GM12878 (cell line): Measurements from ENCODE around the gene PSMA7. TPM values are rescaled to one million over a fixed set of nuclear protein-coding genes. Genes with fewer than 3 reads are reported as not detected.

Experiments
- ATAC-seq: fragments of 200-7000 bp; cut with Tn5 transposase; 3 replicates; pipeline ENCODE4 v1.9.1; 2020; ENCODE audit warnings: mild to moderate bottlenecking, moderate library complexity
- BruUV-seq: library from RNA; stranded (reverse); fragments of 400-500 nt; replicated peaks from 2 replicates; lab custom pipeline; 2021; lab: Mats Ljungman, UMichigan
- CTCF ChIA-PET: fragments of 300-600 bp; sonication (Branson Sonifier 250); formaldehyde crosslinking; extraction: SDS; loops from one replicate; lab custom pipeline; 2021; ENCODE audit warnings: inconsistent platforms; lab: Yijun Ruan, JAX
- POLR2A ChIA-PET: fragments of 350-600 bp; formaldehyde crosslinking; extraction: SDS; loops from one replicate; lab custom pipeline; 2021; ENCODE audit warnings: inconsistent platforms; lab: Charles Lee
- RAD21 ChIA-PET: fragments of 300-600 bp; sonication (Branson Sonifier 250); formaldehyde crosslinking; loops from one replicate; lab custom pipeline; 2023; ENCODE audit warnings: antibody characterized with exemption; ENCODE audit not compliant: unreplicated experiment; lab: Charles Lee
- SMC1A ChIA-PET: fragments of 300-600 bp; sonication (Branson Sonifier 250); formaldehyde crosslinking; loops from one replicate; lab custom pipeline; 2023; ENCODE audit not compliant: unreplicated experiment, uncharacterized antibody; lab: Charles Lee
- DNase-seq: peaks from one replicate; pipeline ENCODE4 v3.0.0-alpha.2; 2011; ENCODE audit warnings: low read depth, low spot score
- FAIRE-seq: peaks from 3 replicates; lab custom pipeline; 2011; peaks lifted over from hg19 to GRCh38; lab: Jason Lieb, UNC
- H2AFZ ChIP-seq: 2 replicates; pipeline ENCODE4 v1.6.0; 2011; ENCODE audit warnings: low read depth, low read length, control low read depth; ENCODE audit not compliant: control insufficient read depth
- H3K27ac ChIP-seq: 2 replicates; pipeline ENCODE4 v1.5.1; 2011; ENCODE audit warnings: control low read depth; ENCODE audit not compliant: control insufficient read depth, insufficient read depth
- H3K27me3 ChIP-seq, 2 experiments: replicated peaks in 1 of 2; 2 replicates each; pipeline versions ENCODE4 v1.6.0 to v1.6.1; 2011; ENCODE audit warnings: low read length in 1 of 2; ENCODE audit not compliant: control insufficient read depth in 2 of 2, insufficient read depth in 2 of 2
- H3K36me3 ChIP-seq, 2 experiments: 2 replicates each; pipeline ENCODE4 v1.5.1; 2011; ENCODE audit warnings: low read length in 1 of 2; ENCODE audit not compliant: control insufficient read depth in 2 of 2, insufficient read depth in 2 of 2
- H3K4me1 ChIP-seq: 2 replicates; pipeline ENCODE4 v1.6.1; 2011; ENCODE audit warnings: mild to moderate bottlenecking, low read length, moderate library complexity, mixed read lengths; ENCODE audit not compliant: control insufficient read depth, insufficient read depth
- H3K4me2 ChIP-seq: 2 replicates; pipeline ENCODE4 v1.6.0; 2011; ENCODE audit warnings: control low read depth; ENCODE audit not compliant: control insufficient read depth, insufficient read depth
- H3K4me3 ChIP-seq: fragments of 200-600 bp; sonication (generic); 2 replicates; pipeline ENCODE4 v1.5.1; 2016
- H3K79me2 ChIP-seq: 2 replicates; pipeline ENCODE4 v1.6.0; 2011; ENCODE audit warnings: low read length; ENCODE audit not compliant: control insufficient read depth, insufficient read depth
- H3K9ac ChIP-seq: 2 replicates; pipeline ENCODE4 v1.8.0; 2011; ENCODE audit warnings: low read length, control low read depth, mixed read lengths; ENCODE audit not compliant: control insufficient read depth, insufficient read depth
- H3K9me3 ChIP-seq: replicated peaks from 3 replicates; pipeline ENCODE4 v1.5.1; 2011; ENCODE audit warnings: mild to moderate bottlenecking, low read length; ENCODE audit not compliant: control insufficient read depth, insufficient read depth
- H4K20me1 ChIP-seq: 2 replicates; pipeline ENCODE4 v1.6.0; 2011; ENCODE audit not compliant: control insufficient read depth, insufficient read depth
- BCLAF1 ChIP-seq: fragments of 450-650 bp; IDR thresholded peaks from 2 replicates; pipeline ENCODE4 v1.6.1; 2017; ENCODE audit warnings: antibody characterized with exemption, mild to moderate bottlenecking, moderate library complexity
- CEBPZ ChIP-seq: fragments of 150-350 bp; IDR thresholded peaks from 2 replicates; pipeline ENCODE4 v1.6.1; 2016; ENCODE audit warnings: low read depth, low read length
- GATAD2B ChIP-seq: fragments of 450-650 bp; conservative IDR thresholded peaks from 2 replicates; pipeline ENCODE4 v1.6.1; 2017; ENCODE audit warnings: low read depth, mild to moderate bottlenecking, moderate library complexity
- HDAC6 ChIP-seq: fragments of 200-600 bp; sonication (generic); IDR thresholded peaks from one replicate; pipeline ENCODE4 v1.8.0; 2017; ENCODE audit warnings: antibody characterized with exemption; ENCODE audit not compliant: unreplicated experiment
- HDGF ChIP-seq: fragments of 450-650 bp; IDR thresholded peaks from 2 replicates; pipeline ENCODE4 v1.6.1; 2016; ENCODE audit warnings: antibody characterized with exemption
- JUND ChIP-seq: IDR thresholded peaks from 2 replicates; pipeline ENCODE4 v1.6.1; 2012; ENCODE audit warnings: low read depth, mild to moderate bottlenecking, low read length, improper control_type of control experiment, moderate library complexity
- LARP7 ChIP-seq: fragments of 450-650 bp; IDR thresholded peaks from 2 replicates; pipeline ENCODE4 v1.6.1; 2017; ENCODE audit warnings: mild to moderate bottlenecking
- SP1 ChIP-seq: IDR thresholded peaks from one replicate; pipeline ENCODE4 v1.6.1; 2011; ENCODE audit warnings: low read depth, low read length
- SPI1 ChIP-seq: IDR thresholded peaks from 2 replicates; pipeline ENCODE4 v1.6.1; 2011; ENCODE audit warnings: low read depth, mild to moderate bottlenecking, low read length, moderate library complexity, borderline replicate concordance; ENCODE audit not compliant: insufficient read depth
- STAT3 ChIP-seq: IDR thresholded peaks from 2 replicates; pipeline ENCODE4 v1.6.1; 2011; ENCODE audit warnings: low read depth, low read length, improper control_type of control experiment
- TAF1 ChIP-seq: IDR thresholded peaks from 2 replicates; pipeline ENCODE4 v1.6.1; 2011; ENCODE audit warnings: mild to moderate bottlenecking, low read depth, low read length, borderline replicate concordance
- TBL1XR1 ChIP-seq: IDR thresholded peaks from 2 replicates; pipeline ENCODE4 v1.6.1; 2012; ENCODE audit warnings: low read depth, low read length, improper control_type of control experiment
- YBX1 ChIP-seq: fragments of 450-650 bp; IDR thresholded peaks from 2 replicates; pipeline ENCODE4 v1.6.1; 2016; ENCODE audit warnings: antibody characterized with exemption
- YY1 ChIP-seq: IDR thresholded peaks from 2 replicates; pipeline ENCODE4 v1.6.1; 2011; ENCODE audit warnings: low read depth, mild to moderate bottlenecking, low read length
- WGBS: methylation state at CpG from one replicate; pipeline ENCODE4 v1.1.6; 2016; ENCODE audit warnings: low lambda C conversion rate; ENCODE audit not compliant: insufficient replicate concordance, insufficient coverage; ENCODE audit errors: missing lambda C conversion rate; 5-methylcytosine and 5-hydroxymethylcytosine counted together
- in situ Hi-C: fragments of 300-500 bp; cut with MboI; formaldehyde crosslinking; loops from 9 replicates; pipeline ENCODE4 v1.14.3; 2018; ENCODE audit warnings: mixed read lengths
- intact Hi-C: fragments of 100-400 bp; cut with micrococcal nuclease; formaldehyde crosslinking; loops from one replicate; pipeline ENCODE4 v1.14.2; 2022; ENCODE audit not compliant: unreplicated experiment
- polyA plus RNA-seq, 11 experiments: library from polyadenylated mRNA; depleted of rRNA in 4 of 11; unstranded in 6 of 11; stranded (reverse) in 5 of 11; fragments of >200 nt; fragmentation: Nextera tagmentation in 4 of 11; fragmentation: Illumina TruSeq in 1 of 11; extraction: Ambion mirVana in 4 of 11; extraction: Trizol in 1 of 11; gene quantifications; 1 replicate in 1 of 11; 2 replicates in 10 of 11; pipeline versions ENCODE4 v1.2.1 to v1.2.3, GENCODE V29; 2011 to 2016; ENCODE audit warnings: inconsistent platforms in 2 of 11, missing spikeins in 2 of 11, low read depth in 1 of 11
- total RNA-seq, 4 experiments: library from RNA; depleted of rRNA in 3 of 4; stranded (reverse); fragments of >200 nt in 3 of 4; fragmentation: Illumina TruSeq in 1 of 4; extraction: Trizol in 1 of 4; gene quantifications; 2 replicates each; pipeline versions ENCODE4 v1.2.1 to v1.2.3, GENCODE V29; 2013 to 2021

Gene PSMA7
- total and polyA plus RNA-seq, 10 of the 15 experiments (the other 5 are each of a cell fraction or from before 2014, with no cell fraction given) = 216 to 857 (median 368) TPM

- peak; percentile 95 for TF ChIP-seq HDAC6
- TF ChIP-seq HDGF = 0 out of 2 replicates have a peak, but pooled peaks have one; percentile 35
These were observed 997 bp upstream of the PSMA7 start (continued) for GRCh38 chr20:62143957-62144825.

GRCh38 chr20:62142252-62143080, 728 bp downstream of the PSMA7 start:
- ChIA-PET RAD21 (interaction anchor here (1.9 kb wide), 1 partner anchor 131 kb away, joined by 16 read pairs; no protein-coding TSS in a partner anchor), SMC1A (interaction anchor here (0.5 to 2.0 kb wide), 4 partner anchors 18 to 1488 kb away, joined by 4 to 14 read pairs (median 6); no protein-coding TSS in a partner anchor), CTCF (interaction anchor here (0.6 to 1.8 kb wide), 8 partner anchors 10 to 134 kb away, joined by 3 to 26 read pairs (median 4); partner anchors contain the start of gene LSM14B), POLR2A (interaction anchor here (1.0 to 1.7 kb wide), 6 partner anchors 15 to 75 kb away, joined by 3 to 8 read pairs (median 4); no protein-coding TSS in a partner anchor)
- ATAC-seq = peak; percentile 19
- DNase-seq = no peak
- H4K20me1 ChIP-seq = peaks cover 16% of the 10 kb centered on the region
- H3K79me2 ChIP-seq = peaks cover 79% of the 10 kb centered on the region
- intact Hi-C loops (loop anchor here (2.0 to 5.0 kb wide), 2 partner anchors 20 to 80 kb away; partner anchors contain the start of gene LSM14B), in situ Hi-C loops (no loop called here)
- H3K36me3 ChIP-seq = peaks cover 20 to 30% of the 10 kb centered on the region in 2 experiments
- H3K4me1 ChIP-seq = peaks cover 12% of the 10 kb centered on the region
- no peaks in the 10 kb centered on the region for H3K9me3 ChIP-seq
- peak overlapping the region; percentile 80 for H3K27ac ChIP-seq
- FAIRE-seq = no peak
- no peaks in the 10 kb centered on the region for H3K27me3 ChIP-seq
- H3K9ac ChIP-seq = peak overlapping the region; percentile 90
- no peak overlapping the region for H2AFZ ChIP-seq
- H3K4me3 ChIP-seq = peak overlapping the region; percentile 93
- peak overlapping the region; percentile 95 for H3K4me2 ChIP-seq
- WGBS = 1% methylated on average over 55 of the region's 71 CpGs
- BruUV-seq = no TSS peak
- TF ChIP-seq JUND (no peak), LARP7 (no peak), TBL1XR1 (no peak), YY1 (peak; percentile 87), GATAD2B (peak; percentile 72; the same call in 1 of the 2 replicates), STAT3 (no peak), BCLAF1 (no peak), CEBPZ (no peak), YBX1 (no peak), SPI1 (no peak), TAF1 (no peak), SP1 (no peak)
